Left ventricle myocardium inferior (tissue), 1 donor: ENCODE data around the gene COX19. TPM values are rescaled to one million over a fixed set of nuclear protein-coding genes. Genes with fewer than 3 reads are reported as not detected.

Source experiments
- DNase-seq: peaks from one replicate; pipeline ENCODE4 v3.0.0-alpha.2; 2020
- H3K27ac ChIP-seq: fragments of 200-600 bp; replicated peaks from 2 replicates; pipeline ENCODE4 v1.8.0; 2021
- H3K27me3 ChIP-seq: fragments of 200-600 bp; 2 replicates; pipeline ENCODE4 v1.8.0; 2021; ENCODE audit warnings: low read depth
- H3K36me3 ChIP-seq: fragments of 200-600 bp; 2 replicates; pipeline ENCODE4 v1.8.0; 2021
- H3K4me1 ChIP-seq: fragments of 200-600 bp; 2 replicates; pipeline ENCODE4 v1.8.0; 2021
- H3K4me3 ChIP-seq: fragments of 200-600 bp; 2 replicates; pipeline ENCODE4 v1.8.0; 2021; ENCODE audit warnings: mild to moderate bottlenecking, moderate library complexity
- H3K9me3 ChIP-seq: fragments of 200-600 bp; replicated peaks from 2 replicates; pipeline ENCODE4 v1.8.0; 2021
- CTCF ChIP-seq: fragments of 200-600 bp; IDR thresholded peaks from 2 replicates; pipeline ENCODE4 v1.8.0; 2021; ENCODE audit warnings: antibody characterized with exemption, mild to moderate bottlenecking, borderline replicate concordance
- intact Hi-C: fragments of 100-400 bp; cut with micrococcal nuclease; formaldehyde crosslinking; loops from one replicate; pipeline ENCODE4 v1.11.0; 2022
- microRNA-seq: library from miRNA; unstranded; fragments of <30 nt; microRNA quantifications from one replicate; pipeline ENCODE4 v1.2.0, GENCODE V29; 2020
- total RNA-seq: library from RNA; stranded (reverse); fragmentation: NEBNext Ultra II Directional; extraction: Animal tissue kit (Norgen Biotek cat#: 25700); gene quantifications from one replicate; pipeline ENCODE4 v1.2.1, GENCODE V29; 2021
- donor health status: DM: no; HTN: yes; CAD: no; lungs with severe emphysema.

The COX19 gene
- total RNA-seq, 1 donor from 2014 or later: 8.5 TPM

- no peaks in the 10 kb centered on the region for H3K36me3 ChIP-seq
- H3K9me3 ChIP-seq: no peaks in the 10 kb centered on the region
- peaks cover 15% of the 10 kb centered on the region for H3K27me3 ChIP-seq
- no peak for DNase-seq
- H3K4me3 ChIP-seq: no peak overlapping the region
- intact Hi-C loops: no loop called here
- H3K4me1 ChIP-seq: peaks cover 7% of the 10 kb centered on the region
- TF ChIP-seq CTCF: no peak
- no peak overlapping the region for H3K27ac ChIP-seq
Observed at GRCh38 chr7:917255-918117, 57.9 kb downstream of the COX19 start.

GRCh38 chr7:916291-916941 lies 58.9 kb downstream of the COX19 start:
- Histone ChIP-seq H3K4me3 (peak overlapping the region; percentile 19), H3K36me3 (no peaks in the 10 kb centered on the region), H3K27ac (no peak overlapping the region), H3K4me1 (peaks cover 7% of the 10 kb centered on the region), H3K27me3 (peaks cover 4% of the 10 kb centered on the region), H3K9me3 (no peaks in the 10 kb centered on the region)
- TF ChIP-seq CTCF: no peak
- intact Hi-C loops: no loop called here
- no peak for DNase-seq

Small RNA genes within 50 kb of the gene (microRNA-seq; reads per million reads assigned to microRNA genes)
- gene MIR339: 448 reads per million, percentile 73 among the genes with 10 or more reads in this experiment

Other genes with a start within 250 kb of the COX19 start
- gene DNAAF5, start 248.8 kb downstream of the COX19 start, total RNA-seq: 18.1 TPM
- 14.2 TPM for gene PRKAR1B, start 248.3 kb downstream of the COX19 start, total RNA-seq
- gene SUN1, start 143.1 kb downstream of the COX19 start, total RNA-seq: 183 TPM
- 22.9 TPM for gene GET4, start 99.0 kb downstream of the COX19 start, total RNA-seq
- 8.4 TPM for gene ADAP1, start 20.9 kb downstream of the COX19 start, total RNA-seq
- not detected for gene CYP2W1, start 7.6 kb upstream of the COX19 start, total RNA-seq
- 29.8 TPM for gene GPR146, start 69.0 kb upstream of the COX19 start, total RNA-seq
- gene GPER1, start 112.6 kb upstream of the COX19 start, total RNA-seq: 3.0 TPM
- gene ZFAND2A, start 184.6 kb upstream of the COX19 start, total RNA-seq: 6.6 TPM